Activated T-cell treated with anti-CD3 and anti-CD28 coated beads, Interleukin-2, amount 50 U/mL, for 4 hours (primary cell): ENCODE results near the gene AHRR. TPM values are rescaled to one million over a fixed set of nuclear protein-coding genes. Genes with fewer than 3 reads are reported as not detected.
"Not testable (repeated sequence)": the region's sequence is repeated elsewhere in the genome, so short reads cannot be mapped to it uniquely, and the experiment has no call there.

Experiments
- ATAC-seq, 2 donors: fragments of 200-7000 bp; cut with Tn5 transposase; one replicate each; pipeline ENCODE4 v1.10.0; 2021
- DNase-seq: peaks from one replicate; pipeline ENCODE4 v3.0.0-alpha.2; 2020
- H3K27me3 Mint-ChIP-seq: one replicate; pipeline ENCODE4 v1.8.0; 2021; ENCODE audit warnings: low read depth, mixed read lengths
- H3K36me3 Mint-ChIP-seq: one replicate; pipeline ENCODE4 v1.8.0; 2022; ENCODE audit warnings: mixed read lengths; ENCODE audit not compliant: insufficient read depth
- H3K4me1 Mint-ChIP-seq: one replicate; pipeline ENCODE4 v1.8.0; 2021; ENCODE audit warnings: low read depth, mixed read lengths
- H3K4me3 Mint-ChIP-seq: one replicate; pipeline ENCODE4 v1.8.0; 2021; ENCODE audit warnings: mild to moderate bottlenecking, moderate library complexity, mixed read lengths
- H3K9me3 Mint-ChIP-seq: one replicate; pipeline ENCODE4 v1.8.0; 2021; ENCODE audit warnings: mixed read lengths
- total RNA-seq, 3 donors: library from RNA; stranded (reverse); gene quantifications; one replicate each; pipeline ENCODE4 v1.2.1, GENCODE V29; 2021

AHRR gene
- total RNA-seq, 3 donors from 2014 or later = 17.2 to 22.8 (median 22.2) TPM

DNA sequence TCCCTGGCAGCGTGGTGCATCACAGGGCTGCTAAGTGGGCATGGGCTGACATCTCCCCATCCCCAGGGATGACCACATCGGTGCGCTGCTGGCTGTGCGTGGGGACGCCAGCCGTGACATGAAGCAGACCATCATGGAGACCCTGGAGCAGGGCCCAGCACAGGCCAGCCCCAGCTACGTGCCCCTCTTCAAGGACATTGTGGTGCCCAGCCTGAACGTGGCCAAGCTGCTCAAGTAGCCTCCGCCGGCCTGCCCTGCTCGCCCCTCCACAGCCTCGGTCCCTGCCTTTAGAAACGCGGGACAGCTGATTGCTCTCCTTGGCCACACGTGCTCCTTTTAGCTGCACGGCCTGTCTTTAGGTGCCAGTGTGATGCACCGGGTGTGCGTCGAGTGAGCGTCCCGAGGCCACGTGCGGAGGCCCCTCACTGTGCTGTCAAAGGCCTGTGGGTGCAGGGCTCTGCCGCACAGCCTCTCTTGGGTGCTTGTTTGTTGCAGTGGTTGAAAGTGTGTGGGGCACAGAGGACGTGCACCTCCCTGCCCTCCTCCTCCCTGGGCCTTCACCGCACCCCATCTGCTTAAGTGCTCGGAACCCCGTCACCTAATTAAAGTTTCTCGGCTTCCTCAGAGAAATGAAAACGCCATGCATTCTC, 145.3 kb downstream of the AHRR start:
- no peak overlapping the region for H3K4me3 Mint-ChIP-seq
- peaks cover 41% of the 10 kb centered on the region for H3K4me1 Mint-ChIP-seq
- DNase-seq = no peak
- peaks cover 30% of the 10 kb centered on the region for H3K36me3 Mint-ChIP-seq
- no peaks in the 10 kb centered on the region for H3K9me3 Mint-ChIP-seq
- H3K27me3 Mint-ChIP-seq = no peaks in the 10 kb centered on the region
- ATAC-seq = no peak

DNA sequence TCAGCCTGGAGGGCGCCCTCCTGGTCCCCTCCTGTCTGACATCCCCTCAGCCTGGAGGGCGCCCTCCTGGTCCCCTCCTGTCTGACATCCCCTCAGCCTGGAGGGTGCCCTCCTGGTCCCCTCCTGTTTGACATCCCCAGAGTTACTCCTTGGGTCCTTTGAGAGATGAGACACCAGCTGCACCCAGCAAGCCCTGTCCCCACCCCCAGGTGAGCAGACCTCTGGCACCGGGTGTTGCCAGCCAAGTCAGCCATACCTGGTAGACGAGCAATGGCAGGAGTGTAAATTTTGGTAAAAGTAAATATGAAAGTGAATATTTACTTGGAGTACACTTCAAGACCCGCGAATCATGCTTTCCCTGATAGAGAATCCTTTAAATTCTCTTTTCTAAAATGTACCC, 146.9 kb downstream of the AHRR start:
- Mint-ChIP-seq H3K9me3 (no peaks in the 10 kb centered on the region), H3K27me3 (no peaks in the 10 kb centered on the region), H3K4me3 (no peak overlapping the region), H3K36me3 (peaks cover 22% of the 10 kb centered on the region), H3K4me1 (peaks cover 33% of the 10 kb centered on the region)
- DNase-seq (no peak), ATAC-seq (no peak)

DNA sequence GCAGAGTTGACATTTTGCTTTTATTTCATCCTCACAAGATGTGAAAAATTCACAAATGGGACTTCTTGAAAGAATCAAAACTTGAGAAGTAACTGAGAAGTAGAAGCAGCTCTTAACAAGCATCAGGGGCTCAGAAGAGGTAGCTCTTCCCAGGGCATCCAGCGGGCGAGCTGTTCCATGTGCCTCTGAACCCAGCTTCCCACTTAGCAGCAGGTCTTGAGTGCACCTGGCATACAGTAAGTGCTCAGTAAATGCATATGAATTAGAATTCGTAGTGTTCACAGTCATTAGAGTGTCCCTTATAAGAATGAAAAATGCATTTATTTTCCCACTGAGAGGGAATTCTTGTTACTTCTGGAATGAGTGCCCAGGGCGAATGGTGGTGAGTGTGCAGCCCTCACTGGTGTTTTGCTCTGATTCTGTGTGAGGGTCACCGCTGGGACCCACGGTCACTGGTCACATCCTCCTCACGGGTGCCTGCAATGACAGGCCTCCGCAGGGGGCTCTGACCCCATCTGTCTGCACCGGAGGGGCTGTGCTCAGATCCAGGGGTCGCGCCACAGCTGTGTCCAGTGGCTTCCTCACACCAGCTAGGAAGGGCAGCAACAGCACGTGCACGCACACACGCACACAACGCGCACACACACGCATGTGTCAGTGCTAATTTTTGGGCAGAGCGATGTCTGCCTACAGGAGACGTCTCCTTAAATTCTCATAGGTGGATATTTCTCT, 148.4 kb downstream of the AHRR start:
- Mint-ChIP-seq H3K36me3 (peaks cover 15% of the 10 kb centered on the region), H3K4me3 (peak overlapping the region; percentile 31), H3K4me1 (peaks cover 21% of the 10 kb centered on the region), H3K9me3 (no peaks in the 10 kb centered on the region), H3K27me3 (no peaks in the 10 kb centered on the region)
- ATAC-seq = no peak
- peak; percentile 1 for DNase-seq

- Mint-ChIP-seq H3K27me3 (peaks cover 6% of the 10 kb centered on the region), H3K9me3 (no peaks in the 10 kb centered on the region), H3K36me3 (peaks cover 11% of the 10 kb centered on the region), H3K4me1 (peaks cover 20% of the 10 kb centered on the region), H3K4me3 (peak overlapping the region; percentile 82)
- ATAC-seq = no peak
- peak; percentile 4 for DNase-seq
Measured at GRCh38 chr5:470961-471749, 149.6 kb downstream of the AHRR start.

DNA sequence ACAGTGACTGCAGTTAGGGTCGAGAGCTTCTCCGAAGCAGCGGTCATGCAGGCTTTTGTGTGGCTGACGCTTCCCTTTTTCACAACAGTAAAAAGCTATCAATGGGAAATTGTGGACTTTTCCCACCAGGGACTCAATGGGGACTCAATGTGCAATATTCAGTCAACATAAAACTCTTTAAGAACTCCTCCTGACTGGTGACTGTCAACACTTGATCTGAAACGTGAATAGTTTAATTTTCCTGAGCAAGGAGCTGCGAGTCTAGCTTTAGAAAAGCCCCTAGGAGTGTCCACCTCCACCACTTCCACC, 150.2 kb downstream of the AHRR start:
- no peak for ATAC-seq
- Mint-ChIP-seq H3K4me1 (peaks cover 20% of the 10 kb centered on the region), H3K4me3 (peak overlapping the region; percentile 82), H3K9me3 (no peaks in the 10 kb centered on the region), H3K27me3 (peaks cover 6% of the 10 kb centered on the region), H3K36me3 (peaks cover 11% of the 10 kb centered on the region)
- DNase-seq = no peak

DNA sequence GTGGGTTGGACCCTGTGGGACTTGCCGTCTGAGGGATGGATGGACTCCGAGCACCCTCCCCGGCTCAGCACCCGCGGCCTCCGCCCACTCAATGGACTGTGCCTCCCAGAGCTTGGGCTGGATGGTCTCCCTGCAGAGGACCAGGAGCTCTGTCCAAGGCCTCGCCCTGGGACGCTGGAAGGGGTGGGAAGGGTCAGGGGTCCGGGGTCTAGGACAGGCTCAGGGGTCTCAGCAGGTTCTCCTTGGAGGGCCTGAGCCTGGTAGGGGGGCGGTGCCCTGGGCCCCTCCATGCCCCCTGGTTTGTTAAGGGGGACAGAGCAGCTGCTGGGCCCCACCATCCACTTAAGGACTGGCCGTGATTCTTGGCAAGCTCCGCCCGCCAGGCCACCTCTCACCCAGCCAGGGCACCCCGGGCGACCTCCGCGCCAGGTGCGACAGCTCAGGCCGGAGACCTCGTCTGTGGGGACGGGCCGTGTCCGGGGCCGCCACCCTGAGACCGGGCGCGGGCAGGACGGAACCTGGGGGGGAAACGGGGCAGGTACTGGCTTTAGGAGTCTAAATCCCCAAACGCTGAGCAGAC, 150.7 kb downstream of the AHRR start:
- H3K9me3 Mint-ChIP-seq = no peaks in the 10 kb centered on the region
- H3K4me1 Mint-ChIP-seq = peaks cover 18% of the 10 kb centered on the region
- DNase-seq = peak; percentile 9
- H3K36me3 Mint-ChIP-seq = peaks cover 11% of the 10 kb centered on the region
- peak; percentile 9 to 10 for ATAC-seq
- H3K27me3 Mint-ChIP-seq = peaks cover 6% of the 10 kb centered on the region
- peak overlapping the region; percentile 82 for H3K4me3 Mint-ChIP-seq

- Mint-ChIP-seq H3K36me3 (peaks cover 11% of the 10 kb centered on the region), H3K27me3 (peaks cover 10% of the 10 kb centered on the region), H3K4me3 (peak overlapping the region; percentile 82), H3K4me1 (peaks cover 18% of the 10 kb centered on the region), H3K9me3 (no peaks in the 10 kb centered on the region)
- peak; percentile 88 for ATAC-seq
- peak; percentile 89 for DNase-seq
Measured at GRCh38 chr5:472656-473550, 151.4 kb downstream of the AHRR start.

DNA sequence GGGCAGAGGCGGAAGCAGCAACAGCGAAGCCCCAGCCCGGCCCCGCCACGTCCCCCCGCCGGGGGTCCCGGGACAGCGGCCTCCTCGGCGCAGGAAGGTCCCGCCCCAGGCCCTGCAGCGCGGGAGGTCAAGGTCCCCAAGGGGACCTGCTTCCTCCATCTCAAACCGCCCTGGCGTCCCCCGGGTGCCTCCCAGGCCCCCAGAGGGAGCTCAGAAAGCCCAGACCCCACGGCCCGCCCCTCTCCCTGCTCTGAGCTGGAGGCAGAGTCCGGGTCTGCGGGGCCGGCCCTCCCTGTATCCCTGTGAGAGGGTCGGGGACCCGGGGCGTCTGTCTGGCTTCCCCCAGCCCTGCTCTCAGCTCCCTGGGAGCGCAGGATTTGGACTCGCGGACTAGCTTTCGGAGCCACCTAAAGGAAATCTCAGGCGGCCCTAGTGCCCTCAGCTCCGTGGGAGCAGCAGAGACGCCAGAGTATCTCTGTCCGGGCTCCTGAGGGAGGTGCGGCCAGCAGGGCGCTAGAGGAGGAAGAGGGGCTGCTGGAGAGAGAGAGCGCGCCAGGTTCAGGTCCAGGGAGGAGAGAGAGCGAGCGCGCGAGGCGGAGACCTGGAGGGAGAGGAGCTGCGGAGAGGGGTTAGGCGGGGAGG, 152.2 kb downstream of the AHRR start:
- no peaks in the 10 kb centered on the region for H3K9me3 Mint-ChIP-seq
- H3K36me3 Mint-ChIP-seq = peaks cover 11% of the 10 kb centered on the region
- H3K4me1 Mint-ChIP-seq = peaks cover 18% of the 10 kb centered on the region
- peak; percentile 17 for DNase-seq
- H3K4me3 Mint-ChIP-seq = peak overlapping the region; percentile 89
- peak; percentile 9 to 12 for ATAC-seq
- peaks cover 11% of the 10 kb centered on the region for H3K27me3 Mint-ChIP-seq

DNA sequence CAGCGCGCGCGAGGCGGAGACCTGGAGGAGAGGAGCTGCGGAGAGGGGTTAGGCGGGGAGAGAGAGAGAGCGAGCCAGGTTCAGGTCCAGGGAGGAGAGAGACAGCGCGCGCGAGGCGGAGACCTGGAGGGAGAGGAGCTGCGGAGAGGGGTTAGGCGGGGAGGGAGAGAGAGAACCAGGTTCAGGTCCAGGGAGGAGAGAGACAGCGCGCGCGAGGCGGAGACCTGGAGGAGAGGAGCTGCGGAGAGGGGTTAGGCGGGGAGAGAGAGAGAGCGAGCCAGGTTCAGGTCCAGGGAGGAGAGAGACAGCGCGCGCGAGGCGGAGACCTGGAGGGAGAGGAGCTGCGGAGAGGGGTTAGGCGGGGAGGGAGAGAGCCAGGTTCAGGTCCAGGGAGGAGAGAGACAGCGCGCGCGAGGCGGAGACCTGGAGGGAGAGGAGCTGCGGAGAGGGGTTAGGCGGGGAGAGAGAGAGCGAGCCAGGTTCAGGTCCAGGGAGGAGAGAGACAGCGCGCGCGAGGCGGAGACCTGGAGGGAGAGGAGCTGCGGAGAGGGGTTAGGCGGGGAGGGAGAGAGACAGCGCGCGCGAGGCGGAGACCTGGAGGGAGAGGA, 152.8 kb downstream of the AHRR start:
- DNase-seq, H3K9me3 Mint-ChIP-seq, ATAC-seq: not testable (repeated sequence)
- Mint-ChIP-seq H3K4me3 (peak overlapping the region; percentile 89), H3K36me3 (peaks cover 11% of the 10 kb centered on the region), H3K4me1 (peaks cover 18% of the 10 kb centered on the region), H3K27me3 (peaks cover 12% of the 10 kb centered on the region)

DNA sequence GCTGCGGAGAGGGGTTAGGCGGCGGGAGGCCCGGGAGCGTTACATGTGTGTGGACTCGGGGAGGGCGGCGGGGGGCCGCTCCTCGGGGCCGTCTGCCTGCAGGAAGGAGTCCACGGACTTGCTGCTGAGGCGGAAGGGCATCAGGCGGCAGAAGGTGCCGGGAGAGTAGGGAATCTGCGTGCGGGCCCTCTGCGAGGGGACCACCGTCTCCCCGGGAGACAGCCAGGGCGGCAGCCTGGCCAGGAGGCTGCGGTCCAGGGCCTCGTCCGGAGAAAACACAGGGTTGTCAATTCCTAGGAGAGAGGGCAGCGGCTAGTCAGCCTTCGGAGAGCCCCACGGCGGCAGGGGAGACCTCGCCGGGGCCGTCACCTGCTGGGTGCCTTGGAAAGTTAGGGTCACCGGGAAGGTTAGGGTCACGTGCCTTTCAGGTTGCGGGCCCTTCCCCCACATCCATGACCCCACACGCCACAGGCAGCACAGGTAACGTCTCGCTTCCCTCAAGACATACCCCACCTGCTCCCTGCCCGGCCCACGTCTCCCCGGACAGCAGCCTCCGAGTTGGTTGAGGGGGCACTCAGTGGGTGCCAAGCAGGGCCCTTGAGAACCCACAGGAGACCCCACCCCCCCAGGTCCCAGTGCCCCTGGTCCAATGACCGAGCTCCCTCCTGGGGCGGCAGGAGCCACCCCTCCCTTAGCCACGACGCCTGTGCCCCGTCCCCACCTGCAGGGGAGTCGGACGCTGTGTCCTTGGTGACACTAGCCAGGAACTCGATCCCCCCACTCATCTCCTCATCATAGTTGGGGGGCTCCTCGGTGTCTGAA, 153.5 kb downstream of the AHRR start:
- Mint-ChIP-seq H3K36me3 (peaks cover 9% of the 10 kb centered on the region), H3K4me1 (peaks cover 16% of the 10 kb centered on the region), H3K4me3 (peak overlapping the region; percentile 76), H3K9me3 (no peaks in the 10 kb centered on the region), H3K27me3 (peaks cover 12% of the 10 kb centered on the region)
- ATAC-seq = no peak
- DNase-seq = no peak

DNA sequence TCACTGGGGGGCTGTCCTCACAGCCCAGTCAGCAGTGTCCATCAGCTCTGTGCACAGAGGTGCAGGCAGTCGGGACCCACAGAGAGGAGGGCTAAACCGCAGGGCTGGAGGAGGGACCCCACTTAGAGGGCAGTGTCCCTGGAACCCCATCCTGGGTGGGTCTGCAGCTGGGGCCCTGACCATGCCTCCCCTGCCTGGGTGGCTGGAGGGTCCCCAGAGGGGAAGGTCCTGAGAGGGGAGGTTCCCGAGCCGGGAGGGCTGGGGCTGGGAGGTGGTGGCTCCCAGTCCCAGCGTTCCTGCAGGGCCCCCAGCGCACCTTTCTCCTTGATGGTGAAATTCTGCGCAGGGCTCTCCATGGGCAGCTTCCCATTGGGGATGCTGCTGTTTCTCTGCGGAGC, 154.2 kb downstream of the AHRR start:
- Mint-ChIP-seq H3K27me3 (peaks cover 12% of the 10 kb centered on the region), H3K36me3 (peaks cover 7% of the 10 kb centered on the region)
- DNase-seq = no peak

GRCh38 chr5:476102-476813, 154.7 kb downstream of the AHRR start:
- H3K4me1 Mint-ChIP-seq = peaks cover 8% of the 10 kb centered on the region
- ATAC-seq (no peak), DNase-seq (no peak)
- peaks cover 14% of the 10 kb centered on the region for H3K27me3 Mint-ChIP-seq
- H3K4me3 Mint-ChIP-seq = no peak overlapping the region
- no peaks in the 10 kb centered on the region for H3K9me3 Mint-ChIP-seq
- H3K36me3 Mint-ChIP-seq = peaks cover 4% of the 10 kb centered on the region

More for the DNA sequence above, 154.2 kb downstream of the AHRR start:
- peak overlapping the region; percentile 66 for H3K4me3 Mint-ChIP-seq
- H3K4me1 Mint-ChIP-seq = peaks cover 13% of the 10 kb centered on the region
- no peaks in the 10 kb centered on the region for H3K9me3 Mint-ChIP-seq
- ATAC-seq = no peak
